ENCODE measurements around the gene TSTD1. TPM values are rescaled to one million over a fixed set of nuclear protein-coding genes. Genes with fewer than 3 reads are reported as not detected.
"Not testable (repeated sequence)": the region's sequence is repeated elsewhere in the genome, so short reads cannot be mapped to it uniquely, and the experiment has no call there.

Gene TSTD1
- total RNA-seq, 1 donor from 2014 or later: 52.1 TPM

- intact Hi-C loops (cut with micrococcal nuclease): loop anchor here (2.0 kb wide), 1 partner anchor 63 kb away; the partner anchor contains the start of gene DEDD
These were observed 31.0 kb upstream of the TSTD1 start, which contains the start of gene ARHGAP30 for GRCh38 chr1:161069731-161070270. Gene ARHGAP30 (minus strand): TSS chr1:161069891. CDS start chr1:161069624, 267 bp downstream.

- intact Hi-C loops (cut with micrococcal nuclease): no loop called here
These were observed 30.5 kb upstream of the TSTD1 start for GRCh38 chr1:161069241-161069640.

GRCh38 chr1:161068306-161069234 lies 29.8 kb upstream of the TSTD1 start:
- intact Hi-C loops (cut with micrococcal nuclease): loop anchor here (1.0 kb wide), 4 partner anchors 23 to 85 kb away; partner anchors contain the start of genes KLHDC9, NIT1, PFDN2 and UFC1

- intact Hi-C loops (cut with micrococcal nuclease): no loop called here
These were observed 27.9 kb upstream of the TSTD1 start for GRCh38 chr1:161066694-161067093.

GRCh38 chr1:161065681-161066080 lies 26.9 kb upstream of the TSTD1 start:
- intact Hi-C loops (cut with micrococcal nuclease): not testable (repeated sequence)

GRCh38 chr1:161063936-161064335 lies 25.2 kb upstream of the TSTD1 start:
- intact Hi-C loops (cut with micrococcal nuclease): not testable (repeated sequence)

- intact Hi-C loops (cut with micrococcal nuclease): no loop called here
These were observed 22.7 kb upstream of the TSTD1 start for GRCh38 chr1:161061419-161061818.

GRCh38 chr1:161059293-161059692 lies 20.5 kb upstream of the TSTD1 start:
- intact Hi-C loops (cut with micrococcal nuclease): no loop called here

GRCh38 chr1:161054805-161055204 lies 16.0 kb upstream of the TSTD1 start:
- intact Hi-C loops (cut with micrococcal nuclease): no loop called here

GRCh38 chr1:161054232-161054631 lies 15.5 kb upstream of the TSTD1 start:
- intact Hi-C loops (cut with micrococcal nuclease): no loop called here

GRCh38 chr1:161052899-161053298 lies 14.1 kb upstream of the TSTD1 start:
- intact Hi-C loops (cut with micrococcal nuclease): no loop called here

GRCh38 chr1:161051219-161051618 lies 12.5 kb upstream of the TSTD1 start:
- intact Hi-C loops (cut with micrococcal nuclease): no loop called here

- intact Hi-C loops (cut with micrococcal nuclease): loop anchor here (10.0 kb wide), 2 partner anchors 54 to 346 kb away; no protein-coding TSS in a partner anchor
These were observed 10.4 kb upstream of the TSTD1 start for GRCh38 chr1:161048949-161049722.

GRCh38 chr1:161047436-161048420 lies 9.0 kb upstream of the TSTD1 start:
- intact Hi-C loops (cut with micrococcal nuclease): loop anchor here (10.0 kb wide), 2 partner anchors 53 to 347 kb away; no protein-coding TSS in a partner anchor

- intact Hi-C loops (cut with micrococcal nuclease): loop anchor here (1.0 to 10.0 kb wide), 4 partner anchors 52 to 348 kb away; partner anchors contain the start of gene UFC1
These were observed 8.0 kb upstream of the TSTD1 start for GRCh38 chr1:161046605-161047228.

- intact Hi-C loops (cut with micrococcal nuclease): loop anchor here (1.0 to 10.0 kb wide), 6 partner anchors 22 to 349 kb away; partner anchors contain the start of genes F11R and UFC1
These were observed 7.2 kb upstream of the TSTD1 start, which contains the start of gene USF1 for GRCh38 chr1:161045736-161046604. Gene USF1 (minus strand): TSS chr1:161045977. CDS start chr1:161043275, 2,702 bp downstream.

- intact Hi-C loops (cut with micrococcal nuclease): loop anchor here (1.0 to 10.0 kb wide), 4 partner anchors 23 to 350 kb away; partner anchors contain the start of gene F11R
These were observed 6.4 kb upstream of the TSTD1 start for GRCh38 chr1:161044908-161045735.
